ENCODE results near the gene FAM117A.

The FAM117A gene

GRCh38 chr17:49783791-49784190 lies 19.9 kb upstream of the FAM117A start:
- Histone ChIP-seq H3K27ac (ENCODE audit: low read depth, low read length, severe bottlenecking) (no peak overlapping the region), H3K9me3 (ENCODE audit: control insufficient read depth, low read length) (no peaks in the 10 kb centered on the region), H3K4me3 (ENCODE audit: extremely low read depth, insufficient read depth, low read length, poor library complexity, severe bottlenecking) (no peak overlapping the region), H3K4me1 (ENCODE audit: control insufficient read depth, insufficient read depth, low read length, poor library complexity, severe bottlenecking) (no peaks in the 10 kb centered on the region), H3K36me3 (ENCODE audit: control insufficient read depth, insufficient read depth, low read length) (no peaks in the 10 kb centered on the region)

- no peaks in the 10 kb centered on the region for H3K9me3 ChIP-seq (ENCODE audit: control insufficient read depth, low read length)
- WGBS, 2 experiments (ENCODE audit: insufficient coverage in 2 of 2), result 86 to 90% methylated on average over 1 to 2 of the region's 3 CpGs
- H3K27ac ChIP-seq (ENCODE audit: low read depth, low read length, severe bottlenecking), result no peak overlapping the region
- H3K4me1 ChIP-seq (ENCODE audit: control insufficient read depth, insufficient read depth, low read length, poor library complexity, severe bottlenecking), result no peaks in the 10 kb centered on the region
- no peaks in the 10 kb centered on the region for H3K36me3 ChIP-seq (ENCODE audit: control insufficient read depth, insufficient read depth, low read length)
- H3K4me3 ChIP-seq (ENCODE audit: extremely low read depth, insufficient read depth, low read length, poor library complexity, severe bottlenecking), result no peak overlapping the region
Measured at GRCh38 chr17:49783071-49783715, 19.3 kb upstream of the FAM117A start.

GRCh38 chr17:49779739-49780231 lies 15.9 kb upstream of the FAM117A start:
- H3K27ac ChIP-seq (ENCODE audit: low read depth, low read length, severe bottlenecking), result no peak overlapping the region
- H3K4me1 ChIP-seq (ENCODE audit: control insufficient read depth, insufficient read depth, low read length, poor library complexity, severe bottlenecking), result peaks cover 3% of the 10 kb centered on the region
- H3K4me3 ChIP-seq (ENCODE audit: extremely low read depth, insufficient read depth, low read length, poor library complexity, severe bottlenecking), result no peak overlapping the region
- no peaks in the 10 kb centered on the region for H3K36me3 ChIP-seq (ENCODE audit: control insufficient read depth, insufficient read depth, low read length)
- no CpG with 5 or more reads among the region's 2 CpGs for WGBS, 2 experiments (ENCODE audit: insufficient coverage in 2 of 2)
- no peaks in the 10 kb centered on the region for H3K9me3 ChIP-seq (ENCODE audit: control insufficient read depth, low read length)

GRCh38 chr17:49779156-49779738 lies 15.3 kb upstream of the FAM117A start:
- Histone ChIP-seq H3K9me3 (ENCODE audit: control insufficient read depth, low read length) (no peaks in the 10 kb centered on the region), H3K36me3 (ENCODE audit: control insufficient read depth, insufficient read depth, low read length) (no peaks in the 10 kb centered on the region), H3K27ac (ENCODE audit: low read depth, low read length, severe bottlenecking) (no peak overlapping the region), H3K4me1 (ENCODE audit: control insufficient read depth, insufficient read depth, low read length, poor library complexity, severe bottlenecking) (peaks cover 3% of the 10 kb centered on the region), H3K4me3 (ENCODE audit: extremely low read depth, insufficient read depth, low read length, poor library complexity, severe bottlenecking) (no peak overlapping the region)
- WGBS, 2 experiments (ENCODE audit: insufficient coverage in 2 of 2), result 90 to 93% methylated on average over 2 of the region's 2 CpGs

DNA sequence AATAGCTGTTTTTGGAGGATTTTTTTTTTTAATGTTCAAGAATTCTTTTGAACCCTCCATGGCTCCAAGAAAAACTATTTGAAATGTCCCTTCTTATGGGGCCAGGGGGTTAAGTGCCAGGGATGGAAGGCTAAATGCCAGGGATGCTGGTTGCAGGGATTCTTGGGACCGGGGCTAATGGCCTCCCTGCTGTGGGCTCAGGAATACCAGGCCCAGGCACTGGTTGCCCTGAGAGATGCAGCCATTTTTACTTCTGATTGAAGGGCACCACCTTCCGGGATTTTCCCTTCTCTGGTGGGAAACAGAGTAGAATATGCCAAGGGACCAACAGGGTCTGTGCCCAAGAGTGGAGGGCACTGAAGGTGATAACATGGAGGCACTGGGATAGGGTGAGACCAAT lies 13.6 kb upstream of the FAM117A start:
- H3K27ac ChIP-seq (ENCODE audit: low read depth, low read length, severe bottlenecking), result peak overlapping the region; percentile 49
- H3K9me3 ChIP-seq (ENCODE audit: control insufficient read depth, low read length), result no peaks in the 10 kb centered on the region
- H3K4me1 ChIP-seq (ENCODE audit: control insufficient read depth, insufficient read depth, low read length, poor library complexity, severe bottlenecking), result peaks cover 3% of the 10 kb centered on the region
- H3K4me3 ChIP-seq (ENCODE audit: extremely low read depth, insufficient read depth, low read length, poor library complexity, severe bottlenecking), result no peak overlapping the region
- H3K36me3 ChIP-seq (ENCODE audit: control insufficient read depth, insufficient read depth, low read length), result no peaks in the 10 kb centered on the region
- whole genome bisulfite sequencing, 2 experiments (ENCODE audit: insufficient coverage in 2 of 2), result 47 to 60% methylated on average over 2 of the region's 2 CpGs

DNA sequence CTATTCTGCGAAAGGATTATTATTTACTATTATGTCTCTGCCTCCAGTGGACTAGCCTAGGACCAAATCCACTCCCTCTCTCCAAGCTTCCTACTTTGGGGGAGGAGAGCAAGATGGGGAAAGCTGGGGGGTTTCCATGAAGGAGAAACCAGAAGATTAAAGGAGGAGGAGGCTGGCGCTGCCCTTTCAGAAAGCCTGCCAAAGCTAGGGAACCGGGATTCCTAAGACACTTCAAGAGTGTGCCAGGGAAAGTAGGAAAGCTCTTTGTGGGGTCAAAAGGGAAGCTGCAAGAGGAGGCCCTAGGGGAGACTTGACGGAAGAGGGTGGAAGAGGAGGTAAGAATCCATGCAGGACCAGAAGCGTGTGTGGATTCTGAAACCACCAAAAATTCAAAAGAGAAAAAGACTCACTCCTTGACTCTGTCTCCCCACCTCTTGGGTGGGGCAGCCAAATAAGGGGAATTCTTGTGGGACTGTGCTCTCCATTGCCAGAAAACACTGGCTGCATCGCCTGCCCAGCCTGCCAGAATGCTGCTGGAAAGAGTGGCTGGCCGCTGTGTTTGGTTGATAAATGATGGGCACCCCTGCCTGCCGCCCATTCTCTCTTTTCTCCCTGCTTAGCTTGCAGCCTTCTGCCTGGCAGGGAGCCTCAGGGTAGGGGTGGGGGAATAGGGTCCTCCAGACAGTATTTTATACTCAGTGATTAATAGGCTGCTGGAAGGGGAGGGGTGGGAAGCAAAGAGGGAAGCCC lies 12.8 kb upstream of the FAM117A start:
- WGBS, 2 experiments (ENCODE audit: insufficient coverage in 2 of 2), result 92 to 93% methylated on average over 4 to 5 of the region's 8 CpGs
- Histone ChIP-seq H3K36me3 (ENCODE audit: control insufficient read depth, insufficient read depth, low read length) (no peaks in the 10 kb centered on the region), H3K27ac (ENCODE audit: low read depth, low read length, severe bottlenecking) (peak overlapping the region; percentile 49), H3K4me1 (ENCODE audit: control insufficient read depth, insufficient read depth, low read length, poor library complexity, severe bottlenecking) (peaks cover 3% of the 10 kb centered on the region), H3K4me3 (ENCODE audit: extremely low read depth, insufficient read depth, low read length, poor library complexity, severe bottlenecking) (no peak overlapping the region), H3K9me3 (ENCODE audit: control insufficient read depth, low read length) (no peaks in the 10 kb centered on the region)

- no peak overlapping the region for H3K4me3 ChIP-seq (ENCODE audit: extremely low read depth, insufficient read depth, low read length, poor library complexity, severe bottlenecking)
Measured at GRCh38 chr17:49775546-49776260, 11.8 kb upstream of the FAM117A start.

DNA sequence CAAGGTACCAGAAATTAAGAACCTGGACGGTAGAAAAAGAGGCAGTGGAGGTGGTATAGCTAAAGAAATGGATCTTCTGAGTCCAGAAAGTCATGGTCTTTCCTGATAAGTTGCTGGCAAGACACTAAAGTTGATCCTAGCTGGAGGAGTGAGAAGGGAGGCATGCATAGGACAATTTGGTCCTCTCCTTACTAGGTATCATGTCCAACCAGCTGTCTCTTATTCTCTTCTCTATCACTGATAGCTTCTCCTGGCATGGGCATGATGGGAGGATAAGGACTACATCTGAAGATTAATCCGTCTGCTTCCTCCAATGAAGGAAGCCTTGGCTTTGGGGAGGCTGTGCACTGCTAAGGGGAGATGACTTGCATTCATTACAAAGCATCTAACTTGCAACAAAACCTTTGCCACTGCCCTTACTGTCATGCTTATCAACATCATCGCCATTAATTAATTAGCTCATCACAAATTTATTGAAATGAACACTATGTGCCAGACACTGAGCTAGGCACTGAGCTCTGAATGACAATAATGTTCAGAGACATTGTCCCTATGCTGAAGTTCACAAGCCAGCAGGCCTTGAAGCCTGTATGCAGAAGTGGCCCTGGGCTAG lies 3.1 kb upstream of the FAM117A start:
- Histone ChIP-seq H3K4me3 (ENCODE audit: extremely low read depth, insufficient read depth, low read length, poor library complexity, severe bottlenecking) (no peak overlapping the region), H3K27ac (ENCODE audit: low read depth, low read length, severe bottlenecking) (no peak overlapping the region), H3K4me1 (ENCODE audit: control insufficient read depth, insufficient read depth, low read length, poor library complexity, severe bottlenecking) (no peaks in the 10 kb centered on the region), H3K9me3 (ENCODE audit: control insufficient read depth, low read length) (no peaks in the 10 kb centered on the region), H3K36me3 (ENCODE audit: control insufficient read depth, insufficient read depth, low read length) (no peaks in the 10 kb centered on the region)
- 70 to 83% methylated on average over 2 of the region's 3 CpGs for WGBS, 2 experiments (ENCODE audit: insufficient coverage in 2 of 2)

More at GRCh38 chr17:49775546-49776260, 11.8 kb upstream of the FAM117A start:
- peaks cover 3% of the 10 kb centered on the region for H3K4me1 ChIP-seq (ENCODE audit: control insufficient read depth, insufficient read depth, low read length, poor library complexity, severe bottlenecking)
- no peaks in the 10 kb centered on the region for H3K36me3 ChIP-seq (ENCODE audit: control insufficient read depth, insufficient read depth, low read length)
- 89 to 97% methylated on average over 6 to 7 of the region's 8 CpGs for WGBS, 2 experiments (ENCODE audit: insufficient coverage in 2 of 2)
- H3K9me3 ChIP-seq (ENCODE audit: control insufficient read depth, low read length), result no peaks in the 10 kb centered on the region
- peak overlapping the region; percentile 4 for H3K27ac ChIP-seq (ENCODE audit: low read depth, low read length, severe bottlenecking)

GRCh38 chr17:49764559-49765180 lies 739 bp upstream of the FAM117A start:
- H3K4me1 ChIP-seq (ENCODE audit: control insufficient read depth, insufficient read depth, low read length, poor library complexity, severe bottlenecking), result no peaks in the 10 kb centered on the region
- peak overlapping the region; percentile 70 for H3K4me3 ChIP-seq (ENCODE audit: extremely low read depth, insufficient read depth, low read length, poor library complexity, severe bottlenecking)
- no peaks in the 10 kb centered on the region for H3K36me3 ChIP-seq (ENCODE audit: control insufficient read depth, insufficient read depth, low read length)
- WGBS, 2 experiments (ENCODE audit: insufficient coverage in 2 of 2), result 36 to 60% methylated on average over 1 to 6 of the region's 8 CpGs
- no peak overlapping the region for H3K27ac ChIP-seq (ENCODE audit: low read depth, low read length, severe bottlenecking)
- no peaks in the 10 kb centered on the region for H3K9me3 ChIP-seq (ENCODE audit: control insufficient read depth, low read length)

Data from mesodermal cell (in vitro differentiated cells).